Breast epithelium (tissue), 3 donors: ENCODE results near the gene RO60.

Source experiments
- POLR2A ChIP-seq: fragments of 450-650 bp; IDR thresholded peaks from one replicate; pipeline ENCODE4 v1.6.1; 2016; ENCODE audit warnings: antibody characterized with exemption, mild to moderate bottlenecking, moderate library complexity
- POLR2AphosphoS5 ChIP-seq, 3 donors: sonication (generic); formaldehyde crosslinking; IDR thresholded peaks; one replicate each; pipeline ENCODE4 v1.6.1; 2017; ENCODE audit warnings: antibody characterized with exemption in 3 of 3
- TF ChIP-seq, protein P1 (sequence below), 3 donors: fragments of 450-650 bp; IDR thresholded peaks; one replicate each; pipeline ENCODE4 v1.5.1; 2016 to 2017; ENCODE audit warnings: antibody characterized with exemption in 3 of 3, mild to moderate bottlenecking in 3 of 3, moderate library complexity in 3 of 3

DNA sequence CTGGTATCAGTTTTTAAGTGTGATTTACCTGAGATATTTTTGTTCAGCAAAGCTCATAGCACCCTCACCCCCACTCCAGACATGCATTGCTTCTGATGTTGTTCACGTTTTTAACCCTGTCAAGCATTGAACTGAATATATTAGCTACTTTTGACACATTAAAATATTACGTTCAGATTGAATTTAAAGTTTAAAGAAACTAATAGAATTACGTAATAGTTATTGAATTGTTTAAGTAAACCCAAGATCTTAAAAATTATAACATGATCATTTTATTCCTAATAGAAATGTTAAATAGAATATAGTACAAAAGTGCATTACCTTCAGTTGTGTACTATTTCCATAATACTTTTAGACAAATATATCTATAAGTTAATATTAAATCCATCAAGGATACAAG is 26.9 kb downstream of the RO60 start:
- TF ChIP-seq, protein P1, sequence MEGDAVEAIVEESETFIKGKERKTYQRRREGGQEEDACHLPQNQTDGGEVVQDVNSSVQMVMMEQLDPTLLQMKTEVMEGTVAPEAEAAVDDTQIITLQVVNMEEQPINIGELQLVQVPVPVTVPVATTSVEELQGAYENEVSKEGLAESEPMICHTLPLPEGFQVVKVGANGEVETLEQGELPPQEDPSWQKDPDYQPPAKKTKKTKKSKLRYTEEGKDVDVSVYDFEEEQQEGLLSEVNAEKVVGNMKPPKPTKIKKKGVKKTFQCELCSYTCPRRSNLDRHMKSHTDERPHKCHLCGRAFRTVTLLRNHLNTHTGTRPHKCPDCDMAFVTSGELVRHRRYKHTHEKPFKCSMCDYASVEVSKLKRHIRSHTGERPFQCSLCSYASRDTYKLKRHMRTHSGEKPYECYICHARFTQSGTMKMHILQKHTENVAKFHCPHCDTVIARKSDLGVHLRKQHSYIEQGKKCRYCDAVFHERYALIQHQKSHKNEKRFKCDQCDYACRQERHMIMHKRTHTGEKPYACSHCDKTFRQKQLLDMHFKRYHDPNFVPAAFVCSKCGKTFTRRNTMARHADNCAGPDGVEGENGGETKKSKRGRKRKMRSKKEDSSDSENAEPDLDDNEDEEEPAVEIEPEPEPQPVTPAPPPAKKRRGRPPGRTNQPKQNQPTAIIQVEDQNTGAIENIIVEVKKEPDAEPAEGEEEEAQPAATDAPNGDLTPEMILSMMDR (IDR thresholded peaks at IDR 0.05) = no peak
- TF ChIP-seq POLR2A (no peak), POLR2AphosphoS5 (IDR thresholded peaks at IDR 0.05) (no peak)
